Liver (tissue), 9 donors: Measurements from ENCODE around the gene CRISPLD2. TPM values are rescaled to one million over a fixed set of nuclear protein-coding genes. Genes with fewer than 3 reads are reported as not detected.

Experiments
- DNase-seq: peaks from one replicate; pipeline ENCODE4 v3.0.0-alpha.2; 2017; ENCODE audit warnings: low spot score
- H3K27ac ChIP-seq, 2 donors: one replicate each; pipeline ENCODE4 v1.7.0; 2013; ENCODE audit warnings: inconsistent platforms in 2 of 2, low read length in 2 of 2, control low read depth in 1 of 2, low read depth in 1 of 2, mild to moderate bottlenecking in 1 of 2
- H3K27me3 ChIP-seq, 4 donors: one replicate each; pipeline versions ENCODE4 v1.6.1 to v1.7.0; 2013; ENCODE audit warnings: low read length in 3 of 4, inconsistent platforms in 1 of 4, mild to moderate bottlenecking in 1 of 4, moderate library complexity in 1 of 4; ENCODE audit not compliant: control insufficient read depth in 4 of 4, insufficient read depth in 4 of 4
- H3K36me3 ChIP-seq, 4 donors: one replicate each; pipeline versions ENCODE4 v1.6.1 to v1.7.0; 2013; ENCODE audit warnings: low read length in 3 of 4, mild to moderate bottlenecking in 3 of 4, low read depth in 1 of 4, moderate library complexity in 1 of 4; ENCODE audit not compliant: control insufficient read depth in 4 of 4, insufficient read depth in 3 of 4
- H3K4me1 ChIP-seq, 4 donors: one replicate each; pipeline versions ENCODE4 v1.6.1 to v1.7.0; 2013; ENCODE audit warnings: low read length in 3 of 4, mild to moderate bottlenecking in 3 of 4, moderate library complexity in 1 of 4; ENCODE audit not compliant: control insufficient read depth in 4 of 4, insufficient read depth in 4 of 4
- H3K4me3 ChIP-seq, 3 donors: one replicate each; pipeline versions ENCODE4 v1.6.1 to v1.7.0; 2013; ENCODE audit warnings: low read length in 3 of 3, control low read depth in 1 of 3, low read depth in 1 of 3, mild to moderate bottlenecking in 1 of 3
- H3K9ac ChIP-seq, 2 donors: one replicate each; pipeline ENCODE4 v1.7.0; 2013; ENCODE audit warnings: low read length in 2 of 2, mild to moderate bottlenecking in 2 of 2, moderate library complexity in 2 of 2, control low read depth in 1 of 2, low read depth in 1 of 2
- H3K9me3 ChIP-seq, 4 donors: one replicate each; pipeline versions ENCODE4 v1.6.1 to v1.7.0; 2013; ENCODE audit warnings: low read length in 3 of 4; ENCODE audit not compliant: control insufficient read depth in 4 of 4
- ATF3 ChIP-seq: IDR thresholded peaks from 2 replicates; pipeline ENCODE4 v1.6.1; 2016; ENCODE audit warnings: antibody characterized with exemption
- CTCF ChIP-seq: fragments of 150-350 bp; IDR thresholded peaks from 2 replicates; pipeline ENCODE4 v1.5.1; 2017; ENCODE audit warnings: improper control_type of control experiment, low read depth, low read length; ENCODE audit not compliant: missing input control
- EGR1 ChIP-seq, 2 donors: IDR thresholded peaks; 2 replicates each; pipeline ENCODE4 v1.6.1; 2016 to 2018; ENCODE audit warnings: antibody characterized with exemption in 2 of 2, low read depth in 2 of 2
- FOXA1 ChIP-seq: IDR thresholded peaks from 2 replicates; pipeline ENCODE4 v1.6.1; 2016; ENCODE audit warnings: antibody characterized with exemption
- GABPA ChIP-seq, 2 donors: IDR thresholded peaks in 1 of 2; conservative IDR thresholded peaks in 1 of 2; 2 replicates each; pipeline ENCODE4 v1.6.1; 2016; ENCODE audit warnings: antibody characterized with exemption in 2 of 2, mild to moderate bottlenecking in 1 of 2, moderate library complexity in 1 of 2
- HNF4A ChIP-seq, 2 donors: conservative IDR thresholded peaks; 2 replicates each; pipeline ENCODE4 v1.6.1; 2016; ENCODE audit warnings: antibody characterized with exemption in 2 of 2, mild to moderate bottlenecking in 2 of 2
- HNF4G ChIP-seq: IDR thresholded peaks from 2 replicates; pipeline ENCODE4 v1.6.1; 2016; ENCODE audit warnings: antibody characterized with exemption
- JUND ChIP-seq, 2 donors: IDR thresholded peaks; 2 replicates each; pipeline ENCODE4 v1.6.1; 2016; ENCODE audit warnings: antibody characterized with exemption in 2 of 2
- MAX ChIP-seq: IDR thresholded peaks from 2 replicates; pipeline ENCODE4 v1.6.1; 2016; ENCODE audit warnings: antibody characterized with exemption
- NR2F2 ChIP-seq: IDR thresholded peaks from 2 replicates; pipeline ENCODE4 v1.6.1; 2016; ENCODE audit warnings: antibody characterized with exemption
- RAD21 ChIP-seq, 2 donors: IDR thresholded peaks; 2 replicates each; pipeline ENCODE4 v1.6.1; 2016; ENCODE audit warnings: antibody characterized with exemption in 2 of 2, mild to moderate bottlenecking in 2 of 2
- RXRA ChIP-seq, 2 donors: IDR thresholded peaks; 2 replicates each; pipeline ENCODE4 v1.6.1; 2017 to 2018; ENCODE audit warnings: antibody characterized with exemption in 2 of 2, mild to moderate bottlenecking in 1 of 2
- SP1 ChIP-seq: IDR thresholded peaks from 2 replicates; pipeline ENCODE4 v1.6.1; 2018; ENCODE audit warnings: antibody characterized with exemption, mild to moderate bottlenecking
- TAF1 ChIP-seq: conservative IDR thresholded peaks from 2 replicates; pipeline ENCODE4 v1.6.1; 2016; ENCODE audit warnings: antibody characterized with exemption, mild to moderate bottlenecking
- YY1 ChIP-seq: IDR thresholded peaks from 2 replicates; pipeline ENCODE4 v1.6.1; 2016; ENCODE audit warnings: antibody characterized with exemption, mild to moderate bottlenecking
- ZBTB33 ChIP-seq: IDR thresholded peaks from 2 replicates; pipeline ENCODE4 v1.6.1; 2016; ENCODE audit warnings: antibody characterized with exemption
- WGBS: extraction: QIAGEN DNeasy Blood & Tissue Kit; methylation state at CpG from one replicate; pipeline ENCODE4 v1.1.7; 2013; 5-methylcytosine and 5-hydroxymethylcytosine counted together
- polyA plus RNA-seq, 2 donors: library from polyadenylated mRNA; stranded (reverse) in 1 of 2; unstranded in 1 of 2; fragments of 200-250 nt in 1 of 2; fragments of >200 nt in 1 of 2; fragmentation: Nextera tagmentation in 1 of 2; extraction: Ambion mirVana in 1 of 2; gene quantifications; one replicate each; pipeline versions ENCODE4 v1.2.1 to v1.2.3, GENCODE V29; 2013 to 2015
- total RNA-seq, 2 donors: library from RNA; depleted of rRNA; stranded (reverse); fragments of >200 nt; gene quantifications; one replicate each; pipeline ENCODE4 v1.2.3, GENCODE V29; 2014
- donor health status: healthy.
- donor health status: healthy.
- donor health status: healthy.
- donor health status: healthy.
- donor health status: healthy.

Gene CRISPLD2
- total and polyA plus RNA-seq, 4 donors, result 2.6 to 14.8 (median 4.1) TPM

GRCh38 chr16:84887207-84887606 lies 67.4 kb downstream of the CRISPLD2 start:
- H3K27ac ChIP-seq, result no peak overlapping the region
- no peaks in the 10 kb centered on the region for H3K27me3 ChIP-seq
- H3K9ac ChIP-seq, result no peak overlapping the region

GRCh38 chr16:84888450-84888849 lies 68.7 kb downstream of the CRISPLD2 start:
- Histone ChIP-seq H3K9me3 (no peaks in the 10 kb centered on the region), H3K27ac (no peak overlapping the region), H3K9ac (no peak overlapping the region), H3K27me3 (no peaks in the 10 kb centered on the region), H3K36me3 (no peaks in the 10 kb centered on the region), H3K4me3 (no peak overlapping the region), H3K4me1 (peaks cover 0 to 3% (median 2%) of the 10 kb centered on the region in 4 donors)
- WGBS, result 94% methylated on average over 7 of the region's 7 CpGs
- no peak for TF ChIP-seq TAF1
- DNase-seq, result no peak

More at GRCh38 chr16:84887207-84887606, 67.4 kb downstream of the CRISPLD2 start:
- WGBS, result 91% methylated on average over 15 of the region's 15 CpGs
- TF ChIP-seq HNF4A (conservative IDR thresholded peaks at IDR 0.05), result no peak
- no peak for TF ChIP-seq JUND (IDR thresholded peaks at IDR 0.05)
- no peak for TF ChIP-seq HNF4G
- no peak for TF ChIP-seq NR2F2
- TF ChIP-seq ZBTB33, result no peak
- no peak for TF ChIP-seq RXRA (IDR thresholded peaks at IDR 0.05)
- TF ChIP-seq EGR1 (IDR thresholded peaks at IDR 0.05; ENCODE audit: low read depth in 2 of 2), result no peak
- TF ChIP-seq TAF1, result no peak
- no peak for TF ChIP-seq YY1
- TF ChIP-seq MAX, result no peak
- no peak for TF ChIP-seq GABPA (IDR thresholded peaks at IDR 0.05 in 1 of 2, conservative IDR thresholded peaks at IDR 0.05 in 1 of 2)
- TF ChIP-seq ATF3, result no peak
- TF ChIP-seq CTCF, result no peak
- no peaks in the 10 kb centered on the region for H3K9me3 ChIP-seq
- no peak overlapping the region for H3K4me3 ChIP-seq
- no peaks in the 10 kb centered on the region for H3K4me1 ChIP-seq
- no peaks in the 10 kb centered on the region for H3K36me3 ChIP-seq
- no peak for DNase-seq

GRCh38 chr16:84889066-84889465 lies 69.3 kb downstream of the CRISPLD2 start:
- Histone ChIP-seq H3K4me1 (peaks cover 3 to 8% (median 7%) of the 10 kb centered on the region in 4 donors), H3K27ac (no peak overlapping the region), H3K36me3 (no peaks in the 10 kb centered on the region), H3K9ac (no peak overlapping the region), H3K4me3 (no peak overlapping the region), H3K9me3 (no peaks in the 10 kb centered on the region), H3K27me3 (no peaks in the 10 kb centered on the region)
- no peak for DNase-seq
- WGBS, result 82% methylated on average over 12 of the region's 12 CpGs
- TF ChIP-seq FOXA1 (no peak), JUND (IDR thresholded peaks at IDR 0.05) (no peak), RAD21 (IDR thresholded peaks at IDR 0.05) (no peak), CTCF (no peak), RXRA (IDR thresholded peaks at IDR 0.05) (no peak), ZBTB33 (no peak), MAX (no peak), SP1 (no peak), HNF4G (no peak), GABPA (IDR thresholded peaks at IDR 0.05 in 1 of 2, conservative IDR thresholded peaks at IDR 0.05 in 1 of 2) (no peak)
